Stimulated activated naive B cell treated with anti-CD40 and anti-IgM and Interleukin-4, amounts not matched to agents 10 μg/mL and 1 μg/mL and 100 μg/mL, for 72 hours (primary cell): Measurements from ENCODE around the gene LRRC75A.
A peak's percentile ranks its signal among the peaks of the same experiment; 100 is the strongest.

ENCODE experiments used
- ATAC-seq, 2 donors: fragments of 150-1000 bp; cut with Tn5 transposase; replicated peaks; 2 replicates each; pipeline ENCODE4 v1.10.0; 2021; ENCODE audit warnings: moderate library complexity in 1 of 2
- DNase-seq: peaks from one replicate; pipeline ENCODE4 v3.0.0; 2021
- H3K27ac Mint-ChIP-seq: one replicate; pipeline ENCODE4 v1.8.0; 2022; ENCODE audit warnings: mild to moderate bottlenecking, mixed read lengths
- H3K27me3 Mint-ChIP-seq, 2 donors: one replicate each; pipeline ENCODE4 v1.8.0; 2022; ENCODE audit warnings: mixed read lengths in 2 of 2
- H3K36me3 Mint-ChIP-seq, 2 donors: one replicate each; pipeline ENCODE4 v1.8.0; 2022; ENCODE audit warnings: mixed read lengths in 2 of 2, mild to moderate bottlenecking in 1 of 2
- H3K4me1 Mint-ChIP-seq, 2 donors: one replicate each; pipeline ENCODE4 v1.8.0; 2022; ENCODE audit warnings: mixed read lengths in 2 of 2, mild to moderate bottlenecking in 1 of 2
- H3K4me3 Mint-ChIP-seq, 2 donors: one replicate each; pipeline ENCODE4 v1.8.0; 2022; ENCODE audit warnings: mild to moderate bottlenecking in 2 of 2, mixed read lengths in 2 of 2, moderate library complexity in 1 of 2
- H3K9me3 Mint-ChIP-seq, 2 donors: one replicate each; pipeline ENCODE4 v1.8.0; 2022; ENCODE audit warnings: mixed read lengths in 2 of 2, mild to moderate bottlenecking in 1 of 2

LRRC75A gene

DNA sequence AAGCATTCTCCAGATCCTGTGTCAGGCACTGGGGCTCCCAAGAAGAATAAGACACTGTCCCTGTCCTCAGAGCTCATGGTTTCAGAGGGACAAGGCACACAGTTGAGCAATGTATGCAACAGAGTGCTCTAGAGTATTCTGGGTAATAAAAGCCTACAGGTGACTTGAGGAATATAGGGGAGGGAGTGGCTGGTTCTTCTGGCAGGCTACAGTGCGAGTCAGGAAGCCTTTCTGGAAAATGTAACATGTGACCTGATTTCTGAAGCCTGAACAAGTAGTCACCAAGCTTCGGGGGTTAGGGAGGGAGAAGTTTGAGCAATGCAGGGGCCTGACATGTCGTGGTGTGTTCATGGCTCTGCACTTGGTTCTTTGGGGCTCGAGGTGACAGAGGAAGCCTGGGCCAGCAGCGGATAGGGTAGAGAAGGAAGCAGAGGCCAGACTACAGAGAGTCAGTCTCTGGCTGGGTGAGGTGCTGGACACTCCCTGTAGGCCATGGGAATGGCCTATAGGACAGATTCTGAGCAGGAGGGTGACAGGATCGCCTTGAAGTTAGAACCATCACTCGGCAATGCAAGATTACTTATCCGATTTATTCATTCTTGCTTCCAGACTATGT is 16.0 kb upstream of the LRRC75A start:
- Mint-ChIP-seq H3K4me1 (peaks cover 7 to 10% of the 10 kb centered on the region in 2 donors), H3K27ac (no peak overlapping the region)

DNA sequence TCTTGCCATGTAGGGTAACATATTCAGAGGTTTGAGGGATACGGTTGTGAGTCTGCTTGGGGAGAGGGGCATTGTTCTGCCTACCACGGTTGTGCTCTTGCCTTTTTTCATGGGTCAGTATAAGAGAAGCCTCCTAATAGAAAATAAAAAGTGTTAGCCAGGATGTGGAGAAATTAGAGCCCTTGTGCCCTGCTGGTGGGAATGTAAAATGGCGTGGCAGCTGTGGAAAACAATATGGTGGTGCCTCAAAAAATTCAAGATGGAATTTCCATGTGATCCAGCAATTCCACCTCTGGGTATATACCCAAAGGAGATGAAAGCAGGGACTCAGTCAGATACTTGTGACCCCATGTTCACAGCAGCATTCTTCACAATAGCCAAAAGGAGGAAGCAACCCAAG is 14.2 kb upstream of the LRRC75A start:
- H3K4me1 Mint-ChIP-seq, result no peaks in the 10 kb centered on the region
- H3K27ac Mint-ChIP-seq, result no peak overlapping the region
- H3K36me3 Mint-ChIP-seq, result peaks cover 0 to 1% of the 10 kb centered on the region in 2 donors
- peaks cover 8 to 16% of the 10 kb centered on the region in 2 donors for H3K27me3 Mint-ChIP-seq
- DNase-seq, result no peak
- ATAC-seq, result no peak
- H3K4me3 Mint-ChIP-seq, result no peak overlapping the region
- no peaks in the 10 kb centered on the region for H3K9me3 Mint-ChIP-seq

More for the DNA sequence above, 16.0 kb upstream of the LRRC75A start:
- peaks cover 0 to 1% of the 10 kb centered on the region in 2 donors for H3K36me3 Mint-ChIP-seq
- ATAC-seq (no peak), DNase-seq (no peak)
- no peak overlapping the region for H3K4me3 Mint-ChIP-seq
- no peaks in the 10 kb centered on the region for H3K9me3 Mint-ChIP-seq
- H3K27me3 Mint-ChIP-seq, result peaks cover 8 to 16% of the 10 kb centered on the region in 2 donors

DNA sequence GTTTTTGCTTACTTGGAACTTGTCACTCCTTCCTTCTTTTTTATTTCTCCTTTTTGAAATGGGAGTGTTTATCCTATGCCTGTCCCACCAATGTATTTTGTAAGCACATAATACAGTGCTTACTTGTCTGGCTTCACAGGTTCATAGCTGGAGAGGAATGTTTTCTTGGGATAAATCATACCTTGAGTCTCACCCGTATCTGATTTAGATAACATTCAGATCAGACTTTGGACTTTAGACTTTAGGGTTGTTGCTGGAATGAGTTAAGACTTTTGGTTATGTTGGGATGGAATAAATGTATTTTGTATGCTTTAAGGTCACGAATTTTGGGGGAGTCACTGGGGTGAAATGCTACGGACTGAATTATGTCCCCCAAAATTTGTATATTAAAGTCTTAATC is 13.0 kb upstream of the LRRC75A start:
- H3K27me3 Mint-ChIP-seq, result peaks cover 12 to 16% of the 10 kb centered on the region in 2 donors
- DNase-seq (no peak), ATAC-seq (no peak)
- no peaks in the 10 kb centered on the region for H3K9me3 Mint-ChIP-seq
- peaks cover 0 to 1% of the 10 kb centered on the region in 2 donors for H3K36me3 Mint-ChIP-seq
- H3K27ac Mint-ChIP-seq, result no peak overlapping the region
- H3K4me1 Mint-ChIP-seq, result no peaks in the 10 kb centered on the region
- no peak overlapping the region for H3K4me3 Mint-ChIP-seq

DNA sequence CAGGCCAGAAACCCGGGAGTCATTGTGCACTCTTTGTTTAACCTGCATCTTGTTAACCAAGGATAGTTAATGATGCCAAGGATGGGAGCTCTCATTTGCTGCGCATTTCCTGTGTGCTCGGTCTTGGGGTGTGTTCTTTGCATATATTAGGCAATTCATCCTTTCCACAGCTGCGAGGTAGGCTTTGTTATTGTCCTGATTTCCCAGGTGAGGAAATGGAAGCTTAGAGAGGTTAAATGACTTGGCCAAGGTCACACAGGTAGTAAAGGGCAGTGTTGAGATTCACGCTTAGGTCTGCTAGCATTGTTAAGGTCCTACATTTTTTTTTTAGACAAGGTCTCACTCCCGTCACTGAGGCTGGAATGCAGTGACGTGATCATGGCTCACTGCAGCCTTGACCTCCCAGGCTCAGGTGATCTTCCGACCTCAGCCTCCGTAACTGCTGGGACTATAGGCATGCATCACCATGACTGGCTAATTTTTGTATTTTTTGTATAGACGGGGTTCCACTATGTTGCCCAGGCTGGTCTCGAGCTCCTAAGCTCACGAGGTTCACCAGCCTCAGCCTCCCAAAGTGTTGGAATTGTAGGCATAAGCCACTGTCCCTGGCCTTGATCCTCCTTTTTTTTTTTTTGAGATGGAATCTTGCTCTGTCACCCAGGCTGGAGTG is 5.0 kb upstream of the LRRC75A start:
- no peak overlapping the region for H3K27ac Mint-ChIP-seq

DNA sequence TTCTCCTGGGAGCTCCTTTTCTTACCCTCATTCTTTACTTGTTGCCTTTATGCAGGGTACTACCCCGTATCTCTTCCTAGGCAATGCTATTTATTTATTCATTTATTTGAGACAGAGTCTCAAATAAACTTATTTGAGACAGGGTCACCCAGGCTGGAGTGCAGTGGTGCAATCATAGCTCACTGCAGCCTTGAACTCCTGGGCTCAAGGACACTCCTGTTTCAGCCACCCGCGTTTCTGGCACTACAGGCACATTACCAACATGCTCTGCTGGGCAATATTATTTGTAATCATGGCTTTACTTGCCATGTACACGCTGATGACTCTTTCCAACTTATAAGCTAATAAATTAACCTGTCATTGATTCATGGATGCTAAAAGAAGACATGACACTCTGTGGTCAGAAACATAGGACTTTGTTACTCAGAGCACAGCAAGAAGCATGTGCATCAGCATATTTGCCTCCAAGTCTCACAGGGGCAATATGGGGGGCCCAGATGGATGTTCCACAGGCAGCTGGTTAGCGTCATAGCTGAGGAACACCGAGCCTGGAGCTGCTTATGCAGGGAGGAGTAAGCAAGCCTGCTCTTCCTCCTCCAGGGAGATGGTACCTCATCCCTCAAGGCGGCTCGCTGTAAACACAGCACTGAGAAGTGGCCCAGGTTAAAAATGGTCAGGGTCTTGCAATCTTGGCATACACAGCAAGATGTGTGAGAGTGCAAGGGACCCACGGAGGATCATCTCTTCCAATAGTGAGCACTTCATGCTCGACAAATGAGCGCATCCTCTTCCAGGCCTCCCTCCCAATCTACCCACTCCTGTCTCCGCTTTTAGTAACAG is 4.2 kb upstream of the LRRC75A start:
- Mint-ChIP-seq H3K36me3 (no peaks in the 10 kb centered on the region), H3K4me3 (no peak overlapping the region), H3K27me3 (peaks cover 22 to 44% of the 10 kb centered on the region in 2 donors), H3K9me3 (no peaks in the 10 kb centered on the region), H3K4me1 (peaks cover 2 to 3% of the 10 kb centered on the region in 2 donors), H3K27ac (no peak overlapping the region)
- no peak for DNase-seq
- ATAC-seq, result no peak

More for the DNA sequence above, 5.0 kb upstream of the LRRC75A start:
- Mint-ChIP-seq H3K9me3 (no peaks in the 10 kb centered on the region), H3K4me1 (peaks cover 0 to 2% of the 10 kb centered on the region in 2 donors), H3K27me3 (peaks cover 22 to 42% of the 10 kb centered on the region in 2 donors), H3K4me3 (no peak overlapping the region), H3K36me3 (no peaks in the 10 kb centered on the region)
- DNase-seq (no peak), ATAC-seq (no peak)

DNA sequence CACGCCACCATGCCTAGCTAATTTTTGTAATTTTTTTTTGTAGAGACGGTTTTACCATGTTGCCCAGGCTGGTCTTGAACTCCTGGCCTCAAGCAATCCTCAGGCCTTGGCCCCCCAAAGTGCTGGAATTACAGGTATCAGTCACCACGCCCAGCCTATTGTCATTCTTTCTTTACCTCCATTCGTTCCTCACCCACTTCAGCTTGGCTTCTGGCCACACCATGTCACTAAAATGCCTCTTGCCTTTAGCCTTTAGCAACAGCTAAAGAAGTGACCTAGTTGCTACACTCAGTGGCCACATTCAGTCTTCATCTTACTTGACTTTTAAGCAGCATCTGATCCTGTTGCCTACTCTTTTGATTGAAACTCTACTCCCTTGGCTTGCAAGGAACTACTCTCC is 3.6 kb upstream of the LRRC75A start:
- H3K27ac Mint-ChIP-seq, result no peak overlapping the region

DNA sequence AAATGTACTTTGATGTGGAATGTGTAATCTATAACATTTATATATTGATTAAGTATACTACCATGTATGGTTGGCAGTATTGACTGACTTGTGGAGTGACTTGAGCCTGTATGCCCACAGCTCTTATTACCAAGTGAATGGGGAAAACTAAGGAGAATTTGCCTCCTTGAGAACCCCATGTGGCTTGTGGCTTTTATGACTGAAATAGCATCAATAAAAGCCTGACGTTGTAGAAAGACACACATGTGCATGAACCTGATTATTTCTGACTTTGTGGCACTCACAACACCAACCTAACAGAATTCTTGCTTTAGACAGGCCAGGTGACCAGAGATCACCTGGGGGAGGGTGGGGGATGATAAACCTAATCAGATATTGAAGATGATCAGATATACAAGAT is 2.1 kb upstream of the LRRC75A start:
- Mint-ChIP-seq H3K4me3 (no peak overlapping the region), H3K27me3 (peaks cover 25 to 57% of the 10 kb centered on the region in 2 donors), H3K27ac (no peak overlapping the region)

More for the DNA sequence above, 3.6 kb upstream of the LRRC75A start:
- H3K27me3 Mint-ChIP-seq, result peaks cover 19 to 50% of the 10 kb centered on the region in 2 donors
- H3K4me3 Mint-ChIP-seq, result no peak overlapping the region
- no peak for DNase-seq
- ATAC-seq, result no peak
- no peaks in the 10 kb centered on the region for H3K36me3 Mint-ChIP-seq
- no peaks in the 10 kb centered on the region for H3K9me3 Mint-ChIP-seq
- peaks cover 6 to 8% of the 10 kb centered on the region in 2 donors for H3K4me1 Mint-ChIP-seq

DNA sequence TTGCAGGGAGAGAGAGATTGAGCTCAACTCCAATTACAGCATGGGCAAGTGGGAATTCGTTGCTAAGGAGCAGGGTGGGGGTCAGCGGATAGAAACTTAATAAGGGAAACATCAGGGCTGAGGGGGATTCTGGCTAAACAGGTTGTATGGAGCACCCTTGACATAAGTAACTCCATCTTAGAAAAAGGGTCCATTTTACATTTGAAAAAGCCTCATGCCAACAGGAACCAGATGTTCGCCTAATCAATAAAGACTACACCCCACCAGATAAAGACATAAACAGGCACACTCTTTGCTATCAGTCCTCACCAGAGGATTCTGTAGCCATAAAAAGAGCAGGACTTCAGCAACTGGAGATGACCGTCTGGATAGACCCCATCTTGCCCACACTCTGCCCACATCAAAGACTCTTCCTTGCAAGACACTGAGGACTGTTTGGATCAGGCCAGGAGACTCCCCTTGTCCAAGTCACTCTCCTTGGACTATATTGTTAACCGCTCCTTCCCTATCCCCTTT is 1.6 kb upstream of the LRRC75A start:
- no peak for DNase-seq
- ATAC-seq, result no peak
- peaks cover 6 to 10% of the 10 kb centered on the region in 2 donors for H3K4me1 Mint-ChIP-seq
- no peaks in the 10 kb centered on the region for H3K9me3 Mint-ChIP-seq
- no peak overlapping the region for H3K27ac Mint-ChIP-seq
- H3K36me3 Mint-ChIP-seq, result no peaks in the 10 kb centered on the region
- no peak overlapping the region for H3K4me3 Mint-ChIP-seq
- H3K27me3 Mint-ChIP-seq, result peaks cover 27 to 60% of the 10 kb centered on the region in 2 donors

More for the DNA sequence above, 2.1 kb upstream of the LRRC75A start:
- Mint-ChIP-seq H3K4me1 (peaks cover 6 to 10% of the 10 kb centered on the region in 2 donors), H3K9me3 (no peaks in the 10 kb centered on the region), H3K36me3 (no peaks in the 10 kb centered on the region)
- ATAC-seq (no peak), DNase-seq (no peak)

DNA sequence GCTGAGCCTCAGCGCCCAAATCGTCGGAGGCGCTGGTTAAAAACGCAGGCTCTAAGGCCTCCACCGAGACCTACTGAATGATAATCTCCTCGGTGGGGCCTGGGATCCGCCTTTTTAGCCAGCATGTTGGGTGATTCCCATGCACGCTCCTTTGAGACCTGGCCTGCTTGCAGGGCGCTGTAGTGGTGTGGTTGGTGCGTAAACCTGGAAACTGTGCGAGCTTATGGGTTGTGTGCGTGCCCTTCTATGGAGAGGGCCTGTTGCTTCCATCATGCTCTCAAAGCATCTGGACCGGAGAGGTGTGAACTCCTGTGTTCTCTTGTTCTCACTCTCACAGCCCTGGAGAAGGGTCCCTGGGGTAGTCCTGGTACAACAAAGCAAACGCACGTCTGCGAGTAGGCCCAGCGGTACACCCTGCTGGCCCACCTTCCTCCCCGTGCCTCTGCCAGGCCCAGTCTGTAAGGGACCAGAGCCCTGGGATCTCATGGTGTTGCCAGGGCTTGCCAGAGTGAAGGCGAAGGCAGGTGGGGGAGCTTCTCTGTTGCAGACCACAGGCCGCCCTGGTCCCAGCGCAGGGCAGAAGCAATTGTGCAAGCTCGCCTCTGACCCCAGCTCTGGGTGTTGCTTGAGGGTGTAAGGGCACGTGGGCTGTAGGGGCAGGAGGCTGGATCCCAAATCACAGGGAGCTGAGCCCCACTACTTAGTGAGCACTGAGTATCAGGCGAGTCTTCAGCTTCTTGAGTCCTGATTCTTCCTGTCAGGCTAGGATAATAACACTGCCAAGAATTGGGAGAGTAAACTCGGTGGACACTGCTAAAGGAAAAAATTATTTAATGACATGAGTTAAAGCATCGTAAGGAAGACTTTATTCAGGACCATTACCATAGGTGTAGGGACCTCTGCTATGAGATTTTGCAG is 879 bp upstream of the LRRC75A start:
- H3K27me3 Mint-ChIP-seq, result peaks cover 22 to 55% of the 10 kb centered on the region in 2 donors

DNA sequence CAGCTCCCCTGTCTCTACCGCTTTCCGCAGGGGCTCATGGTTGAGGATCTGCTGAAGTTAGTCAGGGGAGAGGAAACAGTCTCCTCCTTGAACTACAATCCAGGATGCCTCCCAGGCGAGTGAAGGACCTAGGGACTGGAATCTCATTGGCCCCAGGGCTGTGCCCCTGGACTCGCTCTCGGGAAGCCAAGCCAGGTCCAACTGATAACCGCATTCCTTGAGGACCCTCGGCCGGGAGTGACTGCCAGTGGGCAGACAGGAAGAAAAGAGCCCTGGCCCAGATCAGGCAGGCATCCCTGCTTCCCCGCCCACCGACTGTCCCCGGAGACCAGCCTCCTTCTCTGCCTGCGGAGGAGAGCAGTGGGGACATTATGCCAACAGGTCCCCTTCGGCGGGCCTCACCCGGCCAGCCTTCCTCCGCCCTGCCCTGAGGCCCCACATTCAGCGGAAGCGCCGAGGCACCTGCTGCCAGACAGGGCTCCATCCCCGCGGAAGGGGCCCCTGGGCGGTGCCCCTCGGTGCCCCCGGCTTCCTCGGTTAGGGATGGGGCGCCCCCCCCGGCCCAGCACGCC is 776 bp downstream of the LRRC75A start:
- Mint-ChIP-seq H3K27ac (no peak overlapping the region), H3K36me3 (no peaks in the 10 kb centered on the region), H3K27me3 (peaks cover 23 to 49% of the 10 kb centered on the region in 2 donors), H3K9me3 (no peaks in the 10 kb centered on the region), H3K4me1 (peaks cover 6 to 10% of the 10 kb centered on the region in 2 donors), H3K4me3 (peak overlapping the region; percentile 59 to 60)
- DNase-seq (peak; percentile 5), ATAC-seq (peak; percentile 50 to 57)

More for the DNA sequence above, 879 bp upstream of the LRRC75A start:
- Mint-ChIP-seq H3K27ac (no peak overlapping the region), H3K36me3 (no peaks in the 10 kb centered on the region), H3K9me3 (no peaks in the 10 kb centered on the region), H3K4me3 (peak overlapping the region; percentile 73 to 77), H3K4me1 (peaks cover 6 to 10% of the 10 kb centered on the region in 2 donors)
- ATAC-seq (no peak), DNase-seq (no peak)

DNA sequence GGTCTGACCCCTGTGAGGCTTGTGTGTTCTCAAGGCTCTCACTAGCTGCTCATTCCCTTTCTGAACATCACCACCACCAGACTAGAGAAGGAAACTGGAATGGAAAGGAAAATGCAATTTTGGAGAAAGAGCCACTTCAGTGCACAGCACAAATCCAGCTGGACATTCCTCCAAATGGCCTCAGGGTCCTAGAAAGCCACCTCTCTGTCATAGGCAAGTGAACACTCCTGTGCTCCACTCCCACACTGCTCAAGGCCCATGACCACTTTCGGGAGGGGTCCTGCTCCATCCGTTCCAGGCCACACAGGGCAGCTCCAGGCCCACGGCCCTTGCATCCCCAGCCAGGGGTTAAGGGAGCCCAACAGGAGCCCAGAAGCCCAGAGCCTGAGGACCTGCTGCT is 2.6 kb downstream of the LRRC75A start:
- peaks cover 18 to 44% of the 10 kb centered on the region in 2 donors for H3K27me3 Mint-ChIP-seq
- DNase-seq (no peak), ATAC-seq (no peak)
- no peaks in the 10 kb centered on the region for H3K9me3 Mint-ChIP-seq
- no peak overlapping the region for H3K27ac Mint-ChIP-seq
- H3K36me3 Mint-ChIP-seq, result no peaks in the 10 kb centered on the region
- H3K4me1 Mint-ChIP-seq, result peaks cover 6 to 10% of the 10 kb centered on the region in 2 donors
- no peak overlapping the region for H3K4me3 Mint-ChIP-seq

DNA sequence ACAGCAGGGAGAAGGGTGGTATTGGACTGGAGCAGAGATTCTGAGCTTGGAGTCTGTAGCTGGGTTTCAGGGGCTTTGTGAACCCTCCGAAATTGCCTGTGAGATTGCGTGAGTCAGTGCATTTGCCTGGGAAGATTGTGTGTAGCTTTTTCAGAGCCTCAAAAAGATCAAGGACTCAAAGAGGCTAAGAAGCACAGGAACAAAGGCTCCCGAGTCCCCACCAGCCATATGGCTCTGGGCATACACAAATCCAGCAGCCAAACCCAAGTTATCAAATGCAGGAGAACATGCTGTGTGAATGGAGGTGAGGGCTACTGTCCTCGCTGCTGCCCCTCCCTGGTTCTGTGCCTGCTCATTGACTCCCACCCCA is 3.0 kb downstream of the LRRC75A start:
- Mint-ChIP-seq H3K4me3 (no peak overlapping the region), H3K9me3 (no peaks in the 10 kb centered on the region)

More for the DNA sequence above, 3.0 kb downstream of the LRRC75A start:
- no peak for ATAC-seq
- no peak for DNase-seq
- H3K4me1 Mint-ChIP-seq, result peaks cover 6 to 11% of the 10 kb centered on the region in 2 donors
- no peak overlapping the region for H3K27ac Mint-ChIP-seq
- H3K27me3 Mint-ChIP-seq, result peaks cover 21 to 47% of the 10 kb centered on the region in 2 donors
- H3K36me3 Mint-ChIP-seq, result no peaks in the 10 kb centered on the region
